Mucosa of stomach (tissue), 1 donor: Measurements from ENCODE around the gene NRL.

ENCODE experiments used
- H3K27me3 ChIP-seq: one replicate; pipeline ENCODE4 v1.7.0; 2013; ENCODE audit warnings: mild to moderate bottlenecking, low read length; ENCODE audit not compliant: control insufficient read depth, insufficient read depth
- H3K36me3 ChIP-seq: one replicate; pipeline ENCODE4 v1.7.0; 2013; ENCODE audit warnings: low read length; ENCODE audit not compliant: control insufficient read depth, insufficient read depth
- H3K4me1 ChIP-seq: one replicate; pipeline ENCODE4 v1.7.0; 2013; ENCODE audit warnings: mild to moderate bottlenecking, low read length; ENCODE audit not compliant: control insufficient read depth, insufficient read depth
- H3K4me3 ChIP-seq: one replicate; pipeline ENCODE4 v1.7.0; 2013; ENCODE audit warnings: low read length
- H3K9ac ChIP-seq: one replicate; pipeline ENCODE4 v1.7.0; 2013; ENCODE audit warnings: mild to moderate bottlenecking, low read length, moderate library complexity
- H3K9me3 ChIP-seq: one replicate; pipeline ENCODE4 v1.7.0; 2013; ENCODE audit warnings: mild to moderate bottlenecking, low read length, moderate library complexity; ENCODE audit not compliant: control insufficient read depth
- donor health status: Pancreatic carcinoma.

Gene NRL

GRCh38 chr14:24071836-24072430 is 42.8 kb downstream of the NRL start:
- Histone ChIP-seq H3K9ac (no peak overlapping the region), H3K9me3 (no peaks in the 10 kb centered on the region), H3K36me3 (no peaks in the 10 kb centered on the region), H3K4me3 (no peak overlapping the region), H3K4me1 (peaks cover 37% of the 10 kb centered on the region), H3K27me3 (peaks cover 16% of the 10 kb centered on the region)

GRCh38 chr14:24071144-24071697 is 43.5 kb downstream of the NRL start, which contains the start of gene CPNE6:
CPNE6 (plus strand) TSS chr14:24071562; CDS start chr14:24072937, 1,375 bp downstream.
- H3K4me3 ChIP-seq: no peak within 1 kb of the TSS
- H3K4me1 ChIP-seq: peaks cover 37% of the 10 kb centered on the region
- H3K9me3 ChIP-seq: no peaks in the 10 kb centered on the region
- no peaks in the 10 kb centered on the region for H3K36me3 ChIP-seq
- no peak within 1 kb of the TSS for H3K9ac ChIP-seq
- peaks cover 16% of the 10 kb centered on the region for H3K27me3 ChIP-seq

DNA sequence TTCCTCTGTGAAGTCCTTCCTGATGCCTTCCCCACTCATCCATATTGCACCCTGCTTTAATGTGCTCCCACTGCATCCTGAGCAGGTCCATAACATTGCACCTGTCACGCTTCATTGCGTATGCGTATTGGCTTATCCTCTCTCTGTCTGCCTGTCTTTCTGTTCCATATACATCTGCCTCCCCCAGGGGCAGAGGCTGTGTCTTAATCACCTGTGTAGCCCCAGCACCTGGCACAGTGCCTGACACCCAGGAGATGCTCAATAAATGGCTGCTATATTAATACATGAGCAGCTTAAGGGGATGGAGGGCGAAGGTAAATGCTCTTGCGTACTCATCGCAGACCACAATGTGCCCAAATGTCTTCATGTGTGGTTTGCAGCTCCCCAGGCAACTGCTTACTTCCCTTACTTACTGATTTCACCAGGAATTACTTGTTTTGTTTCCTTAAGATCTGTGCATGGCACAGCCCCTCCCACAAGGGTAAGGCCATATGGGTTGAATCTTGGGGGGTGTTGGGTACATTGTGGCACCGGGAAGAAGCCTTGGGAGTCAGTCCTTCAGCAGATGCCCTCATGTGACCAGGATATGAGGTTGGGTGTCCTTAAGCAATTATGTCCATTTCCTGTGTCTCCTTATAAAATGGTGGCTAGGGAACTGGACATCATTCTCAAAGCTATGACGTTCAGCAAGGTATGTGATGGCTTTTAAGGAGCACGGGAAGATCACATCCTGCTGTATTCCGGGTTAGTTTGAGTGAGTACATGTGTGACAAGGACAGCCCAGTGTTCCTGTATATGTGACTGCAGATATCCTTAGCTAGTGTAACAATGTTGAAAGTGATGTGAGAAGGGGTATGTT is 44.2 kb downstream of the NRL start:
- H3K9ac ChIP-seq: no peak overlapping the region
- H3K9me3 ChIP-seq: no peaks in the 10 kb centered on the region
- peaks cover 16% of the 10 kb centered on the region for H3K27me3 ChIP-seq
- peaks cover 31% of the 10 kb centered on the region for H3K4me1 ChIP-seq
- no peaks in the 10 kb centered on the region for H3K36me3 ChIP-seq
- no peak overlapping the region for H3K4me3 ChIP-seq

- H3K27me3 ChIP-seq: peaks cover 16% of the 10 kb centered on the region
- H3K4me3 ChIP-seq: no peak overlapping the region
- H3K36me3 ChIP-seq: no peaks in the 10 kb centered on the region
- peaks cover 19% of the 10 kb centered on the region for H3K4me1 ChIP-seq
- H3K9me3 ChIP-seq: no peaks in the 10 kb centered on the region
- no peak overlapping the region for H3K9ac ChIP-seq
Observed at GRCh38 chr14:24069411-24069735, 45.4 kb downstream of the NRL start.

DNA sequence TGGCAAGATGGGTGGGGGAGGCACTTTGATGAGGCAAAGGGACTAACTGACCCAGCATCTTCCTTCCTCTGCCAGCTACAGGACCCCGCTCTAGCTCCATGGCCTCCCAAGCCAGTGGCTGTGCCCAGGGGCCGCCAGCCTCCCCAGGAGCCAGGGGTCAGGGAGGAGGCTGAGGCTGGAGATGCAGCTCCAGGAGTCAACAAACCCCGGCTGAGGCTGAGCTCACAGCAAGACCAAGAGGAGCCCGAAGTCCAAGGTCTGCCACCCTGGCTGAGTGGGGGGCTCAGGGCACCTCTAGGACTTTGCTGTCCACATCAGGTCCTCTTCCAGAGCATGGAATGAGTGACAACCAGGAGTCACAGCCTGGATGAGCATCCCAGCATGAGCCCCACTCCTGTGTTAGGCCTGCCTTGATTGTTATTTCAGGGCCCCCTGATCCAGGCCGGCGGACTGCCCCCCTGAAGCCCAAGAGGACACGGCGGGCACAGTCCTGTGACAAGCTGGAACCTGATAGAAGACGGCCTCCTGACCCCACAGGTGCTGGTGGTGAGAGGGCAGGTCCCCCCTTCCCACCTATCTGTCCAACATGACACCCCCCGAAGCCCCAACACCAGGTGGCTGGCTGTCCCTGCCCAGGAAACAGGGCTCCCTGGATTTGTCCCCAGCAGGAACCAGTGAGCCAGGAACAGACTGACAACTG is 45.9 kb downstream of the NRL start:
- Histone ChIP-seq H3K27me3 (peaks cover 16% of the 10 kb centered on the region), H3K9me3 (no peaks in the 10 kb centered on the region), H3K9ac (no peak overlapping the region), H3K4me1 (peaks cover 14% of the 10 kb centered on the region), H3K36me3 (no peaks in the 10 kb centered on the region), H3K4me3 (no peak overlapping the region)

DNA sequence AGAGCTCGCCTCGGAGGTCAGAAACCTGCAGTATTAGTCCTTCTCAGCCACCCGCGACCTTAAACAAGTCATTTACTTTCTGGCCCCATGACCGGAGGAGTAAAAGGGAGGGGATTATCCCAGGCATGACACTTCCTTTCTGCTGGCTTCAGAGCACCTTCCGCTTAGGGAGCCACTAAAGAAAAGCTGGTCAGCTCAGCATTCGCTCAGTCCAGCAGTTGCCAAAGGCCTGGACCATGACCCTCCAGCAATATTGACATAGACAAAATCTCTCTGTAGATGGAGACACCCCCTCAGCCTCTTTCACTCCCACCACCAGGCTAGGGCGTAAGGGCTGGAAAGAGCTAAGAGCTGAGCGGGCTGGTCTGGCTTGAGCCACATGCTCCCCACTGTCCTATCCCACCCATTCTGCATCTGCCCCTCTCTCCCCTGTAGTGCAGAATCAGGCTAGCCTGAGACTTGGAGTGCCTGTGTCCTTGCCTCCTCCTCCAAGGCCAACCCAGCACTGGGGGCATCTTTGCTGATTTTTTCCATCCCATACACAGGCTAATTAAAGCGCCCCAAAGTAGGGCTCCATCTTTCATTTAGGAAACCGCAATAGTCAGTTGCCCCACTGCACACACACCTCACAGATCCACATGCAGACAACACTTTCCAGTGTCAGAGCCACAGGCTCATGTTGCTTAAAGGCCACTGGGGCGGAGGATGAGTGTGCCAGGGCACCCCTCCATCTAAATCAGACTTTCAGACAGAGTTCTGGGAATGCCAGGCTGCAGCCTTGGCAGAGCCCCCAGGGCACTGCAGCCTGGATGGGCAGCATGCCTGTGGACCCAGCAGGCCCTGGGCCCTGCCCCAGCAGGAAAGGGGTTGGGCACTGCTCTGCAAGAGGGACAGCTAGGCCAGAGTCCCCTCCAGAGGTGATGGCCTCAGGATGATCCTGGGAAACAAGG is 47.3 kb downstream of the NRL start:
- H3K36me3 ChIP-seq: no peaks in the 10 kb centered on the region
- H3K27me3 ChIP-seq: peaks cover 9% of the 10 kb centered on the region
- no peak overlapping the region for H3K9ac ChIP-seq
- H3K9me3 ChIP-seq: no peaks in the 10 kb centered on the region
- H3K4me1 ChIP-seq: peaks cover 8% of the 10 kb centered on the region
- no peak overlapping the region for H3K4me3 ChIP-seq

- peaks cover 1% of the 10 kb centered on the region for H3K27me3 ChIP-seq
- H3K4me1 ChIP-seq: peaks cover 1% of the 10 kb centered on the region
- H3K4me3 ChIP-seq: no peak overlapping the region
- no peak overlapping the region for H3K9ac ChIP-seq
- no peaks in the 10 kb centered on the region for H3K36me3 ChIP-seq
- H3K9me3 ChIP-seq: no peaks in the 10 kb centered on the region
Observed at GRCh38 chr14:24066496-24067132, 48.1 kb downstream of the NRL start.

GRCh38 chr14:24065408-24065807 is 49.3 kb downstream of the NRL start:
- Histone ChIP-seq H3K27me3 (no peaks in the 10 kb centered on the region), H3K9ac (no peak overlapping the region), H3K36me3 (no peaks in the 10 kb centered on the region), H3K9me3 (no peaks in the 10 kb centered on the region), H3K4me3 (no peak overlapping the region), H3K4me1 (no peaks in the 10 kb centered on the region)

DNA sequence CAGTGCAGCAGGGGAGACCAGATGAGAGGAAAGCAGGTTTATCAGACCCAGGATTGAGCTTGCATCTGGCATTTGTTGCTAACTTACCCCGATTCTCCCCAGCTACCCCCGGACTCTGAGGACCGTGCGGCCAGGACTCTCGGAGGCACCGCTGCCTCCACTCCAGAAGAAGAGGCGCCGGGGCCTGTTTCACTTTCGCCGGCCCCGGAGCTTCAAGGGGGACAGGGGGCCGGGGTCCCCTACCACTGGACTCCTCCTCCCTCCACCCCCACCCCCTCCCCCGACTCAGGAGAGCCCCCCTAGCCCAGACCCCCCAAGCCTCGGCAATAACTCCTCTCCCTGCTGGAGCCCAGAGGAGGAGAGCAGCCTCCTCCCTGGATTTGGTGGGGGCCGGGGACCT is 49.9 kb downstream of the NRL start:
- H3K9me3 ChIP-seq: no peaks in the 10 kb centered on the region
- H3K36me3 ChIP-seq: no peaks in the 10 kb centered on the region
- no peaks in the 10 kb centered on the region for H3K27me3 ChIP-seq
- no peaks in the 10 kb centered on the region for H3K4me1 ChIP-seq
- no peak overlapping the region for H3K4me3 ChIP-seq
- no peak overlapping the region for H3K9ac ChIP-seq

DNA sequence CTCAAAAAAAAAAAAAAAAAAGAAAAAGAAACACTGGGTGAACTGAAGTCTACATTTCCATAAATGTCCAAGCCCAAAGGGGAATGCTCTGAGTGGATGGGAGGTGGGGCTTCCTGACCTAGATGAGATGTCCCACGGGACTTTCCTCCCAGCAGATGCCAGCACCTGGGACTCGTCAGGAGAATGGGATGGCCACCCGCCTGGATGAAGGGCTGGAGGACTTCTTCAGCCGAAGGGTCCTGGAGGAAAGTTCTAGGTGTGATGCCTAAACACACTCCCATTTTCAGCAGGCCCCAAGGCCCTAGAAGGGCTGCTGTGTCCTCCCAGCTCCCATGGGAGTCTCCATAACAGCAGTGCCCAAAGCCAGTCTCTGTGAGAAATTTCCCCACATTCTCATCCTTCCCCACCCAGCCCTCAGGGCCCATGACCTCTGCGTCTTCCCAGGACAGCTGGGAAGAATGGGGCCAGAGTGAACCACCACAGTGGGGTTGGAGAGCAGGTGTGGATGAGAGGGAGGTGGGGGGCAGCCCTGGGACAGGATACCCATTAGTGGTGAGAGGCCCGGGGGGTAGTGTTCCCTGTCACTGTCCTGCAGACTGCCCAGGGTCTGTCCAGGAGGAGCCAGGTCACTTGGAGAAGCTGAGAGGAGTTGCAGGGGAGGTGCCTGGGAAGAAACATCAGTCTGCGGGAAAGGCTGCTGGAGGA is 50.5 kb downstream of the NRL start:
- no peaks in the 10 kb centered on the region for H3K4me1 ChIP-seq
- no peak overlapping the region for H3K9ac ChIP-seq
- H3K4me3 ChIP-seq: no peak overlapping the region
- no peaks in the 10 kb centered on the region for H3K27me3 ChIP-seq
- no peaks in the 10 kb centered on the region for H3K36me3 ChIP-seq
- no peaks in the 10 kb centered on the region for H3K9me3 ChIP-seq
